ENCODE data around the gene ADAMTS2. TPM values are rescaled to one million over a fixed set of nuclear protein-coding genes. Genes with fewer than 3 reads are reported as not detected.

The ADAMTS2 gene
- total and polyA plus RNA-seq, 2 of the 4 experiments (the other 2 are of a cell fraction), result 19.0 to 58.8 TPM

GRCh38 chr5:179253730-179254129 lies 91.5 kb downstream of the ADAMTS2 start:
- no peak overlapping the region for H4K91ac ChIP-seq (ENCODE audit: insufficient read depth, low read depth, low read length)
- no TSS peak for BruUV-seq (replicated peaks)
- no peak overlapping the region for H2BK20ac ChIP-seq (ENCODE audit: low read depth, low read length)
- H3K14ac ChIP-seq (replicated peaks; ENCODE audit: low read depth, low read length), result no peak overlapping the region
- WGBS, 2 experiments (ENCODE audit: extremely low coverage in 2 of 2, insufficient read length in 1 of 2), result no CpG with 5 or more reads among the region's 5 CpGs
- no peak overlapping the region for H2AFZ ChIP-seq (replicated peaks; ENCODE audit: low read length, poor library complexity)
- no peak overlapping the region for H3K18ac ChIP-seq (ENCODE audit: low read depth, low read length)
- H4K5ac ChIP-seq (ENCODE audit: low read depth, low read length), result no peak overlapping the region
- no peaks in the 10 kb centered on the region for H3K4me1 ChIP-seq (ENCODE audit: control insufficient read depth, insufficient read depth, low read length)
- intact Hi-C loops (cut with micrococcal nuclease) (no loop called here), in situ Hi-C loops (cut with MboI; ENCODE audit: low sequenced_read_pairs) (no loop called here), dilution Hi-C loops (cut with HindIII; ENCODE audit: low sequenced_read_pairs, unreplicated experiment) (no loop called here)
- CTCF ChIA-PET, result no interaction called here
- POLR2A ChIA-PET (ENCODE audit: unreplicated experiment), result no interaction called here
- H2BK120ac ChIP-seq (ENCODE audit: low read depth, low read length), result no peak overlapping the region
- DNase-seq (no peak), ATAC-seq (ENCODE audit: low read depth) (no peak)
- no peak overlapping the region for H2AK5ac ChIP-seq (ENCODE audit: low read depth, low read length)
- H2BK15ac ChIP-seq (ENCODE audit: low read depth, low read length), result no peak overlapping the region
- no peak overlapping the region for H4K8ac ChIP-seq (ENCODE audit: low read depth in 2 of 2, low read length in 2 of 2)
- H3K27me3 ChIP-seq (ENCODE audit: control insufficient read depth, insufficient read depth, low read length), result no peaks in the 10 kb centered on the region
- TF ChIP-seq RFX5 (IDR thresholded peaks at IDR 0.05; ENCODE audit: low read depth, low read length) (no peak), USF2 (IDR thresholded peaks at IDR 0.05; ENCODE audit: low read depth, low read length) (no peak), FOS (IDR thresholded peaks at IDR 0.05; ENCODE audit: low read depth, low read length) (no peak), CHD1 (IDR thresholded peaks at IDR 0.05; ENCODE audit: low read depth, low read length) (no peak), ELK1 (IDR thresholded peaks at IDR 0.05; ENCODE audit: borderline replicate concordance, low read depth, low read length) (no peak), NFE2L2 (IDR thresholded peaks at IDR 0.05; ENCODE audit: low read depth, low read length) (no peak), MXI1 (IDR thresholded peaks at IDR 0.05; ENCODE audit: borderline replicate concordance, low read depth, low read length) (no peak), BHLHE40 (IDR thresholded peaks at IDR 0.05; ENCODE audit: low read depth, low read length) (no peak), CEBPB (IDR thresholded peaks at IDR 0.05; ENCODE audit: low read depth, low read length) (no peak), MAZ (IDR thresholded peaks at IDR 0.05; ENCODE audit: borderline replicate concordance, low read depth, low read length) (no peak), RCOR1 (IDR thresholded peaks at IDR 0.05; ENCODE audit: insufficient replicate concordance, low read length) (no peak), CTCF (conservative IDR thresholded peaks at IDR 0.05; ENCODE audit: low read depth, low read length) (no peak), SMC3 (IDR thresholded peaks at IDR 0.05; ENCODE audit: low read depth, low read length) (no peak), MAFK (IDR thresholded peaks at IDR 0.05; ENCODE audit: low read depth, low read length) (no peak), POLR2A (IDR thresholded peaks at IDR 0.05; ENCODE audit: low read depth, low read length) (no peak), RAD21 (IDR thresholded peaks at IDR 0.05; ENCODE audit: low read length) (no peak)
- H3K79me1 ChIP-seq (ENCODE audit: low read depth in 1 of 2, low read length in 2 of 2), result peaks cover 12 to 40% of the 10 kb centered on the region in 2 experiments
- no peak overlapping the region for H3K4ac ChIP-seq (ENCODE audit: low read depth, low read length)
- H3K9me1 ChIP-seq (ENCODE audit: insufficient read depth, low read length), result no peaks in the 10 kb centered on the region; the same call in 1 of the 2 replicates
- no peak overlapping the region for H2AK9ac ChIP-seq (replicated peaks; ENCODE audit: low read depth, low read length, poor library complexity)
- no peak overlapping the region for H3K56ac ChIP-seq (ENCODE audit: extremely low read depth, insufficient read depth, low read length)
- H3K9ac ChIP-seq (ENCODE audit: low read depth, low read length), result no peak overlapping the region
- H3K36me3 ChIP-seq (ENCODE audit: control insufficient read depth, insufficient read depth, low read length), result peaks cover 6% of the 10 kb centered on the region; the same call in 1 of the 2 replicates
- no peak overlapping the region for H2BK5ac ChIP-seq (ENCODE audit: low read depth, low read length, poor library complexity, severe bottlenecking)
- no peaks in the 10 kb centered on the region for H3K9me3 ChIP-seq (ENCODE audit: control insufficient read depth, insufficient read depth, low read length)
- no peak overlapping the region for H3K23ac ChIP-seq (ENCODE audit: low read depth, low read length)
- no peak overlapping the region for H3K4me2 ChIP-seq (ENCODE audit: low read depth, low read length)
- peaks cover 4% of the 10 kb centered on the region for H4K20me1 ChIP-seq (ENCODE audit: insufficient read depth, low read length)
- no peak overlapping the region for H3K4me3 ChIP-seq (ENCODE audit: insufficient read depth, low read depth, low read length)
- H3K27ac ChIP-seq (ENCODE audit: insufficient read depth, low read length), result no peak overlapping the region
